HEK293 (cell line): ENCODE data around the gene ETV6.

Source experiments
- PRDM1 ChIP-seq: fragments of 450-650 bp; formaldehyde crosslinking; IDR thresholded peaks from 2 replicates; pipeline ENCODE4; 2016; ENCODE audit warnings: missing biosample characterization, missing genetic modification characterization
- TF ChIP-seq, protein P1 (sequence below): fragments of 450-650 bp; formaldehyde crosslinking; IDR thresholded peaks from 2 replicates; pipeline ENCODE4 v1.5.1; 2016; ENCODE audit warnings: missing biosample characterization, missing genetic modification characterization
- TF ChIP-seq, protein P2 (sequence below): fragments of 450-650 bp; formaldehyde crosslinking; IDR thresholded peaks from 2 replicates; pipeline ENCODE4 v1.5.1; 2016; ENCODE audit warnings: missing biosample characterization, missing genetic modification characterization

DNA sequence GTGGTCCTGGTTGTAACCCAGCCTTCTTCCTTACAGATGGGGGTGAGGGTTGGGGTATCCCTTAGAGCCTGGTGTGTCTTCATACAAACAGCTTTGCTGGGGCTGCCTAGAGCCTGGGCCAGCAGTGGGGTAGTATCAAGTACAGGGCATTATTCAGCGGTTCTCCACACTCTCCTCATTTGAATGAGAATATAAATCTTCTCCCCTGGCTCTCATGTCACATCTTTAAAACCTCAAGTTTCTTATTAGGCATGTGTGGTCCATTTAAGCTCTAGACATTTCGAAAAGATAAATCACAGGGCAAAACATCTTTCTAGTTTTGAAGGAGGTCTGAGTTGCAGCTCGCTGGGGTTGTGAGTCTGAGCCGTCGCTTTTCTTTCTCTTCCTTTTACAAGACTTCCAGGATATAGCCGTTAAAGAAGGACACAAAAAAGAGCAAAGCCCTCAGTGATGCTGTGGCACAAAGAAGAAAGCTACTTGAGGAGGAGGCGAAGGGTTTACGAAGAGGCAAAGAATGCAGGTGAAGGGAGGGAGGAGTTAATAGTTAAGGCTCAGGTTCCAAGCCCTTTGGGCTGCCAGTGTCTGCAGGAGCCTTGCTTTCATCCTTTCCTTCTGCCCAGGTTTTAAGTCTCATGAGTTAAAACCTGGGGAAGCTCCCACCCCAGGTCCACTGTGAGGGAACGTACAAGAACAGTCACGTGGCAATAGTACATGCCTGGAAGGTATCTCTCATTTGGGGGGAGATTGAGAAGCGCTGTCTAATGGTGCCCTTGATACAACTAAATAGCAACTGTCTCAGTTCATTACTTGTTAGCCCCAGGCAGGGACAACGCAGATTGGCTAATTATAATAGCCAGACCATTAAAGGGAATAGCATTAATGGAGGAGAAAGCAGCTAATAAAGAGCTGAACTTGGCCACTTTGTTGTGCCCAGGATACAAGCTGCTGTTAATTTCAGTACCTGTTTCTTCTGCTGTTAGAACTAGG, 94.2 kb downstream of the ETV6 start:
- TF ChIP-seq, protein P1, sequence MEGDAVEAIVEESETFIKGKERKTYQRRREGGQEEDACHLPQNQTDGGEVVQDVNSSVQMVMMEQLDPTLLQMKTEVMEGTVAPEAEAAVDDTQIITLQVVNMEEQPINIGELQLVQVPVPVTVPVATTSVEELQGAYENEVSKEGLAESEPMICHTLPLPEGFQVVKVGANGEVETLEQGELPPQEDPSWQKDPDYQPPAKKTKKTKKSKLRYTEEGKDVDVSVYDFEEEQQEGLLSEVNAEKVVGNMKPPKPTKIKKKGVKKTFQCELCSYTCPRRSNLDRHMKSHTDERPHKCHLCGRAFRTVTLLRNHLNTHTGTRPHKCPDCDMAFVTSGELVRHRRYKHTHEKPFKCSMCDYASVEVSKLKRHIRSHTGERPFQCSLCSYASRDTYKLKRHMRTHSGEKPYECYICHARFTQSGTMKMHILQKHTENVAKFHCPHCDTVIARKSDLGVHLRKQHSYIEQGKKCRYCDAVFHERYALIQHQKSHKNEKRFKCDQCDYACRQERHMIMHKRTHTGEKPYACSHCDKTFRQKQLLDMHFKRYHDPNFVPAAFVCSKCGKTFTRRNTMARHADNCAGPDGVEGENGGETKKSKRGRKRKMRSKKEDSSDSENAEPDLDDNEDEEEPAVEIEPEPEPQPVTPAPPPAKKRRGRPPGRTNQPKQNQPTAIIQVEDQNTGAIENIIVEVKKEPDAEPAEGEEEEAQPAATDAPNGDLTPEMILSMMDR = no peak
- TF ChIP-seq, protein P2, sequence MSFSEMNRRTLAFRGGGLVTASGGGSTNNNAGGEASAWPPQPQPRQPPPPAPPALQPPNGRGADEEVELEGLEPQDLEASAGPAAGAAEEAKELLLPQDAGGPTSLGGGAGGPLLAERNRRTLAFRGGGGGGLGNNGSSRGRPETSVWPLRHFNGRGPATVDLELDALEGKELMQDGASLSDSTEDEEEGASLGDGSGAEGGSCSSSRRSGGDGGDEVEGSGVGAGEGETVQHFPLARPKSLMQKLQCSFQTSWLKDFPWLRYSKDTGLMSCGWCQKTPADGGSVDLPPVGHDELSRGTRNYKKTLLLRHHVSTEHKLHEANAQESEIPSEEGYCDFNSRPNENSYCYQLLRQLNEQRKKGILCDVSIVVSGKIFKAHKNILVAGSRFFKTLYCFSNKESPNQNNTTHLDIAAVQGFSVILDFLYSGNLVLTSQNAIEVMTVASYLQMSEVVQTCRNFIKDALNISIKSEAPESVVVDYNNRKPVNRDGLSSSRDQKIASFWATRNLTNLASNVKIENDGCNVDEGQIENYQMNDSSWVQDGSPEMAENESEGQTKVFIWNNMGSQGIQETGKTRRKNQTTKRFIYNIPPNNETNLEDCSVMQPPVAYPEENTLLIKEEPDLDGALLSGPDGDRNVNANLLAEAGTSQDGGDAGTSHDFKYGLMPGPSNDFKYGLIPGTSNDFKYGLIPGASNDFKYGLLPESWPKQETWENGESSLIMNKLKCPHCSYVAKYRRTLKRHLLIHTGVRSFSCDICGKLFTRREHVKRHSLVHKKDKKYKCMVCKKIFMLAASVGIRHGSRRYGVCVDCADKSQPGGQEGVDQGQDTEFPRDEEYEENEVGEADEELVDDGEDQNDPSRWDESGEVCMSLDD = no peak
- no peak for TF ChIP-seq PRDM1
